ENCODE results near the gene WASHC2A. TPM values are rescaled to one million over a fixed set of nuclear protein-coding genes. Genes with fewer than 3 reads are reported as not detected.
"Not testable (repeated sequence)": the region's sequence is repeated elsewhere in the genome, so short reads cannot be mapped to it uniquely, and the experiment has no call there.

The WASHC2A gene
- total and polyA plus RNA-seq, 8 donors, result 49.1 to 71.0 (median 56.3) TPM

DNA sequence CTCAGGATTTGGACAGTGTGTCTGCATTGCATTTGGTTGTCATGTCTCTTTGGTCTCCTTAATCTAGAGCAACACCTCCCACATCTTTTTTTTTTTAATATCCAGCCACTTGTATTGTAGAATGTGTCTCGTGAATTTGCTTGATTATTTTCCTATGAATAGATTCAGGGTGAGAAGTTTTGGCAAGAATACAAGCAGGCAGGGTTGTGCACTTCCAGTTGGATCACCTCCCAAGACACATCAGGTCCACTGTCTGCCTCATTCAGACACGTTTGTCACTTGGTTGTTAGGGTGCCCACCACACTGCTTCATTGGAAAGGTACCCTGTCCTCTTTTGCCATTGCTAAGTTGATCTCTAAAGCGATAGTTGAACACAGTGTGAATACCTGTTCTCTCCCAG lies 30.9 kb downstream of the WASHC2A start:
- H3K4me3 ChIP-seq; H3K27ac ChIP-seq; H3K9me3 ChIP-seq; H3K4me1 ChIP-seq; DNase-seq; H3K27me3 ChIP-seq; intact Hi-C loops (cut with DNase I); ATAC-seq: not testable (repeated sequence)
- H3K36me3 ChIP-seq, result peaks cover 0 to 31% of the 10 kb centered on the region in 2 donors

DNA sequence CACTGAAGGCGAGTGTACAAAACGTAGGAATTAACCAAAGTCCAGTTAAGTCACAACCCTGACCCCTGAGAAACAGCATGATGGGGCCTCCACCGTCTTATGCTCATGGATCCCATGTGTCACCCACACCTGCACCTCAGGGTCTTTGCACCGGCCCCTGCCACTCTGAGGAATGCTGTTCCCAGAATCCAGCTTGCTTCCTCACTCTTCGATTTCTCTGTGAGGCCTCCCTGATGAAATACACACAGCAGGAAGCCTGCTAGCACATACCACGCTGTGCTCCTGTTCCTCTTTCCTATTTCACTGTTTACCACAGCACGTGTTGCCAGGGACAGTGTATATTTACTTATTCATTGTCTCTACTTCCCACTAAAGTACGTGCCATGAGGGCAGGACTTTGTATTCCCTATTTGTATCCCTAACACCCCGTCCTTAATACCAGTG lies 33.4 kb downstream of the WASHC2A start:
- peaks cover 0 to 36% of the 10 kb centered on the region in 2 donors for H3K36me3 ChIP-seq
- H3K9me3 ChIP-seq; intact Hi-C loops (cut with DNase I); DNase-seq; H3K4me1 ChIP-seq; H3K4me3 ChIP-seq; H3K27me3 ChIP-seq; H3K27ac ChIP-seq: not testable (repeated sequence)
- ATAC-seq, result peak; percentile 41

- ATAC-seq; H3K27me3 ChIP-seq; H3K9me3 ChIP-seq; H3K27ac ChIP-seq; H3K4me3 ChIP-seq; H3K4me1 ChIP-seq; DNase-seq; intact Hi-C loops (cut with DNase I): not testable (repeated sequence)
- peaks cover 0 to 36% of the 10 kb centered on the region in 2 donors for H3K36me3 ChIP-seq
Observed at GRCh38 chr10:50101747-50102146, 34.0 kb downstream of the WASHC2A start.

- peaks cover 0 to 36% of the 10 kb centered on the region in 2 donors for H3K36me3 ChIP-seq
- H3K27ac ChIP-seq; H3K4me1 ChIP-seq; H3K9me3 ChIP-seq; DNase-seq; ATAC-seq; H3K4me3 ChIP-seq; intact Hi-C loops (cut with DNase I); H3K27me3 ChIP-seq: not testable (repeated sequence)
Observed at GRCh38 chr10:50102267-50102666, 34.5 kb downstream of the WASHC2A start.

DNA sequence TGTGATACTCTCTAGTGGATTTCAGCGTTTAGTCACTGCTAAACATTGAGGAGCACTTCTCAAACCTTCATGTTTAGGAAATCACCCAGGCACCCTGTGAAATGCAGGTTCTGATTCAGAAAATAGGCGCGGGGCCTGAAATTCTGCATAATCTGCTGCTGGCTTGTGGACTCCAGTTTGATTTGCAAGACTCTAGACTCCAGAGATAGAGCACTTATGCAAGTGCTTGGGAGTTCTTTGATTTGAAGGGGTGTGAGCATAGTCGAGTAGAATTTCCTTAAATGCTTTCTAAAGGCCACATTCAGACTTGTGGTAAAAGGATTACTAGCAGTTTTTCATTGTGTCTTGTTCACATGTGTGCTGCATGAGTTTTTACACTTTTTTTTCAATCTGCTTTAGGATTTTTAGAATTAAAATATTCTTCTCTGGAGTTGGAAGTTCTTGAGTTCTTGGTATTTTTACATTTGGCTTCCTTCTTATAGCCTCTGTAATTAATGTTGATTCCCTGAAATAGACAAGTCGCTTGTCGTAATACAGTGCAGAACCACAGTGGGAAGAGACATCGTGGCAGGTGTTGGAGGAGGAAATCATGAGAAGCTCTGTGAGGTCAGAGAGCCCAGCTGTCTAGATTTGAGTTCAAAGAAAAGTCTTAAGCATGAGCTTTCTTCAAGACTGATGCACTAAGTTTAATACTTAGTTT lies 41.4 kb downstream of the WASHC2A start:
- peaks cover 0 to 11% of the 10 kb centered on the region in 2 donors for H3K36me3 ChIP-seq
- intact Hi-C loops (cut with DNase I), result not testable (repeated sequence)
- peak; percentile 27 for ATAC-seq

DNA sequence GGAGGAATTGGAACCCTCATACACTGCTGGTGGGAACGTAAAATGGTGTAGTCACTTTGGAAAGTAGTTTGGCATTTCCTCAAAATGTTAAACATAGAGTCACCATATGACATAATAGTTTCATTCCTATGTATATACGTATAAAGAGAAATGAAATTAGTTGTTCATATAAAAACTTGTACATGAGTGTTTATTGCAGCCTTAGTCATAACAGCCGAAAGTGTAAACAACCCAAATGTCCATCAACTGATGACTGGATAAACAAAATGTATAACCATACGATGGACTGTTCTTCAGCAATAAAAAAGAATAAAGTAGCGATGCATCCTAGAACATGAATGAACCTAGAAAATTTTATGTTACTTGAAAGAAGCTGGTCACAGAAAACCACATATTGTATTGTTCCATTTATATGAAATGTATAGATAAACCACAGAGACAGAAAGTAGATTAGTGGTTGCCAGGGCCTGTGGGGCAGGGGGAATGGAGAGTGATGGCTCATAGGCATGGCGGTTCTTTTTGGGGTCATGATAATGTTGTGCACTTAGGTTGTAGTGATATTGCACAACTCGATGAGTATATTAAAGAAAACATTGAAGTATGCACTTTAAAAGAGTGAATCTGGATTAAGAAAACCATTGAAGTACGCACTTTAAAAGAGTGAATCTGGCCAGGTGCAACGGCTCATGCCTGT lies 44.8 kb downstream of the WASHC2A start:
- H3K27me3 ChIP-seq; H3K4me3 ChIP-seq; H3K4me1 ChIP-seq; H3K27ac ChIP-seq; H3K9me3 ChIP-seq; ATAC-seq; intact Hi-C loops (cut with DNase I); DNase-seq: not testable (repeated sequence)
- peaks cover 0 to 10% of the 10 kb centered on the region in 2 donors for H3K36me3 ChIP-seq

More for the DNA sequence above, 41.4 kb downstream of the WASHC2A start:
- not testable (repeated sequence) for H3K4me1 ChIP-seq, DNase-seq, H3K4me3 ChIP-seq, H3K9me3 ChIP-seq, H3K27ac ChIP-seq, H3K27me3 ChIP-seq

DNA sequence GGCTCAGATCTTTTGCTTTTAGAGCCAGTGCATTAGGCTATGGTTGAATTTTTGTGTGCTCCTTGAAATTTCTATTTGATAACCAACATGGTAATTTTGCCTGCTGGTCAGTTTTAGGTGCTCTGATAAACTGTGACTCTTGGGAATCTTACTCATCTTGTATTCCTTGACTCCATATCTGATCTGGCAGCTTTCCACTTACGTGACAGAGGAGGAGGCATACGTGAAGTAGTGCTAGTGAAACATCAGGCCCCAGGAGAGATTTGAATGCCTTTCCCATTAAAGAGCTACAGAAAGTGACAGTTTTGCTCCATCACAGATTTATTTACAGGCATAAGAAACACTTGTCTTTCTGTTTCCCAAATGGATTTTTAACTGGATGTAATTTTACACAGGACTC lies 59.0 kb downstream of the WASHC2A start:
- H3K4me3 ChIP-seq; H3K9me3 ChIP-seq; intact Hi-C loops (cut with DNase I); H3K4me1 ChIP-seq; H3K27me3 ChIP-seq; ATAC-seq; DNase-seq; H3K27ac ChIP-seq: not testable (repeated sequence)
- H3K36me3 ChIP-seq, result peaks cover 0 to 39% of the 10 kb centered on the region in 2 donors

GRCh38 chr10:50127770-50128292 lies 60.1 kb downstream of the WASHC2A start:
- intact Hi-C loops (cut with DNase I); H3K27me3 ChIP-seq; ATAC-seq; DNase-seq; H3K27ac ChIP-seq; H3K9me3 ChIP-seq; H3K4me3 ChIP-seq; H3K4me1 ChIP-seq: not testable (repeated sequence)
- peaks cover 0 to 50% of the 10 kb centered on the region in 2 donors for H3K36me3 ChIP-seq

- H3K36me3 ChIP-seq, result peaks cover 0 to 48% of the 10 kb centered on the region in 2 donors
- H3K27ac ChIP-seq; H3K27me3 ChIP-seq; H3K4me1 ChIP-seq; H3K9me3 ChIP-seq; intact Hi-C loops (cut with DNase I); H3K4me3 ChIP-seq; ATAC-seq; DNase-seq: not testable (repeated sequence)
Observed at GRCh38 chr10:50131245-50131965, 63.7 kb downstream of the WASHC2A start.

- intact Hi-C loops (cut with DNase I); H3K9me3 ChIP-seq; H3K4me3 ChIP-seq; DNase-seq; H3K27ac ChIP-seq; ATAC-seq; H3K4me1 ChIP-seq; H3K27me3 ChIP-seq: not testable (repeated sequence)
- H3K36me3 ChIP-seq, result peaks cover 0 to 41% of the 10 kb centered on the region in 2 donors
Observed at GRCh38 chr10:50132322-50132721, 64.6 kb downstream of the WASHC2A start.

DNA sequence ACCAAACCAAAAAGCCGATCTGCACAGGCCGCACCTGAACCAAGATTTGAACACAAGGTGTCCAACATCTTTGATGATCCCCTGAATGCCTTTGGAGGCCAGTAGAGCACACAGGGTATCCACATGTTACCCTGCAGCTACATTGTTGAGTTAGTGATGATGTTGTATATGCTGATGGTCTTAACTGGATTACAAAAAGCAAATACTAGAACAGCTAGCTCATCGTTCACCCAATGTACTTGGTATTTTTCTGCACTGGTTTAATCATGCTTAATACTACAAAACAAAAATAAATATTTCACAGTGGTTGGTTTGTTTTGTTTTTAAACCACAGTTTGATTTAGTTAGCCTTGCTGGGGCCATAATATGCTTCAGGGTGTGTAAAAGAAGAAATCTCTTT lies 65.1 kb downstream of the WASHC2A start:
- peaks cover 0 to 41% of the 10 kb centered on the region in 2 donors for H3K36me3 ChIP-seq
- H3K4me1 ChIP-seq; H3K9me3 ChIP-seq; H3K27ac ChIP-seq; H3K4me3 ChIP-seq; DNase-seq; ATAC-seq; H3K27me3 ChIP-seq; intact Hi-C loops (cut with DNase I): not testable (repeated sequence)

GRCh38 chr10:50143512-50144174 lies 75.9 kb downstream of the WASHC2A start:
- DNase-seq (peak in 1 of 4 donors; percentile 3), ATAC-seq (peak; percentile 31)
- H3K27ac ChIP-seq; H3K4me3 ChIP-seq; H3K9me3 ChIP-seq; intact Hi-C loops (cut with DNase I); H3K36me3 ChIP-seq; H3K27me3 ChIP-seq; H3K4me1 ChIP-seq: not testable (repeated sequence)
